HepG2 (cell line): Measurements from ENCODE around the gene TLCD3B. TPM values are rescaled to one million over a fixed set of nuclear protein-coding genes. Genes with fewer than 3 reads are reported as not detected.
A peak's percentile ranks its signal among the peaks of the same experiment; 100 is the strongest.

Experiments used
- ATAD3A ChIP-seq: sonication (generic); formaldehyde crosslinking; IDR thresholded peaks from 2 replicates; pipeline ENCODE4 v1.4.0; 2020; ENCODE audit warnings: missing genetic modification reagents
- CERS6 ChIP-seq: sonication (generic); formaldehyde crosslinking; IDR thresholded peaks from 2 replicates; pipeline ENCODE4 v1.5.0; 2020; ENCODE audit warnings: missing genetic modification reagents
- DNMT1 ChIP-seq: sonication (generic); formaldehyde crosslinking; IDR thresholded peaks from 2 replicates; pipeline ENCODE4 v1.5.1; 2020; ENCODE audit warnings: mild to moderate bottlenecking, missing genetic modification reagents
- DPF2 ChIP-seq: sonication (generic); formaldehyde crosslinking; IDR thresholded peaks from 2 replicates; pipeline ENCODE4 v1.4.0; 2020; ENCODE audit warnings: mild to moderate bottlenecking, low read depth, missing genetic modification reagents, borderline replicate concordance
- HDAC6 ChIP-seq: fragments of 200-600 bp; sonication (generic); IDR thresholded peaks from 2 replicates; pipeline ENCODE4 v1.7.0; 2017; ENCODE audit warnings: mild to moderate bottlenecking, antibody characterized with exemption, low read length, low read depth
- IRF1 ChIP-seq: sonication (generic); formaldehyde crosslinking; IDR thresholded peaks from 2 replicates; pipeline ENCODE4 v1.4.0; 2020; ENCODE audit warnings: low read depth, mild to moderate bottlenecking, missing genetic modification reagents
- KDM5B ChIP-seq: sonication (generic); formaldehyde crosslinking; IDR thresholded peaks from 2 replicates; pipeline ENCODE4 v1.4.0; 2020; ENCODE audit warnings: missing genetic modification reagents, mild to moderate bottlenecking, borderline replicate concordance
- MEF2D ChIP-seq: sonication (generic); formaldehyde crosslinking; IDR thresholded peaks from 2 replicates; pipeline ENCODE4 v1.5.1; 2020; ENCODE audit warnings: mild to moderate bottlenecking, missing genetic modification reagents
- PAF1 ChIP-seq: IDR thresholded peaks from 2 replicates; pipeline ENCODE4 v1.6.1; 2016; ENCODE audit warnings: missing genetic modification reagents, missing compliant biosample characterization
- PCBP1 ChIP-seq: fragments of 200-400 bp; formaldehyde crosslinking; IDR thresholded peaks from 2 replicates; pipeline ENCODE4 v1.6.1; 2017; ENCODE audit warnings: mild to moderate bottlenecking, low read depth, low read length, borderline replicate concordance
- PHF20 ChIP-seq: sonication (generic); formaldehyde crosslinking; IDR thresholded peaks from 2 replicates; pipeline ENCODE4 v1.5.0; 2020; ENCODE audit warnings: mild to moderate bottlenecking, missing genetic modification reagents
- PLRG1 ChIP-seq: fragments of 450-650 bp; conservative IDR thresholded peaks from 2 replicates; pipeline ENCODE4 v1.6.1; 2016
- RARA ChIP-seq: IDR thresholded peaks from 2 replicates; pipeline ENCODE4 v1.6.1; 2016; ENCODE audit warnings: missing genetic modification reagents, missing compliant biosample characterization
- SP5 ChIP-seq: IDR thresholded peaks from 2 replicates; pipeline ENCODE4 v1.6.1; 2016; ENCODE audit warnings: low read depth, borderline replicate concordance
- SUZ12 ChIP-seq: fragments of 150-350 bp; IDR thresholded peaks from 2 replicates; pipeline ENCODE4 v1.6.1; 2014; ENCODE audit warnings: low read depth, low read length
- U2AF2 ChIP-seq: fragments of 200-400 bp; formaldehyde crosslinking; IDR thresholded peaks from 2 replicates; pipeline ENCODE4 v1.6.1; 2017; ENCODE audit warnings: low read depth, mild to moderate bottlenecking, low read length
- ZBTB39 ChIP-seq: sonication (generic); formaldehyde crosslinking; IDR thresholded peaks from 2 replicates; pipeline ENCODE4 v1.5.0; 2020; ENCODE audit warnings: missing genetic modification reagents
- ZBTB44 ChIP-seq: sonication (generic); formaldehyde crosslinking; IDR thresholded peaks from 2 replicates; pipeline ENCODE4 v1.4.0; 2020; ENCODE audit warnings: missing genetic modification reagents
- ZFAT ChIP-seq: sonication (generic); formaldehyde crosslinking; conservative IDR thresholded peaks from 2 replicates; pipeline ENCODE4 v1.8.1; 2023; ENCODE audit warnings: missing genetic modification reagents, inconsistent platforms
- ZNF230 ChIP-seq: sonication (generic); formaldehyde crosslinking; IDR thresholded peaks from 2 replicates; pipeline ENCODE4 v1.4.0; 2020; ENCODE audit warnings: mild to moderate bottlenecking, missing genetic modification reagents
- ZNF362 ChIP-seq: sonication (generic); formaldehyde crosslinking; IDR thresholded peaks from 2 replicates; pipeline ENCODE4 v1.4.0; 2020; ENCODE audit warnings: missing genetic modification reagents, mild to moderate bottlenecking, borderline replicate concordance
- ZNF432 ChIP-seq: sonication (generic); formaldehyde crosslinking; IDR thresholded peaks from 2 replicates; pipeline ENCODE4 v1.5.0; 2020; ENCODE audit warnings: missing genetic modification reagents, mild to moderate bottlenecking, borderline replicate concordance
- ZNF547 ChIP-seq: sonication (generic); formaldehyde crosslinking; IDR thresholded peaks from 2 replicates; pipeline ENCODE4 v1.5.1; 2020; ENCODE audit warnings: mild to moderate bottlenecking, missing genetic modification reagents
- ZNF709 ChIP-seq: sonication (generic); formaldehyde crosslinking; IDR thresholded peaks from 2 replicates; pipeline ENCODE4 v1.5.0; 2020; ENCODE audit warnings: mild to moderate bottlenecking, missing genetic modification reagents
- ZNF720 ChIP-seq: sonication (generic); formaldehyde crosslinking; IDR thresholded peaks from 2 replicates; pipeline ENCODE4 v1.4.0; 2020; ENCODE audit warnings: missing genetic modification reagents
- ZNF879 ChIP-seq: sonication (generic); formaldehyde crosslinking; IDR thresholded peaks from 2 replicates; pipeline ENCODE4 v1.8.1; 2023; ENCODE audit warnings: missing genetic modification reagents
- polyA plus RNA-seq, 8 experiments: library from polyadenylated mRNA; depleted of rRNA in 3 of 8; stranded (reverse) in 7 of 8; unstranded in 1 of 8; fragments of >200 nt; fragmentation: Illumina TruSeq in 4 of 8; extraction: Trizol in 4 of 8; gene quantifications; 2 replicates each; pipeline versions ENCODE4 v1.2.1 to v1.2.3, GENCODE V29; 2011 to 2016; ENCODE audit warnings: low read depth in 4 of 8, missing spikeins in 1 of 8, mixed read lengths in 1 of 8; ENCODE audit not compliant: insufficient read depth in 1 of 8
- total RNA-seq, 5 experiments: library from RNA; depleted of rRNA; stranded (reverse); fragments of >200 nt; fragmentation: Illumina TruSeq; extraction: Trizol; gene quantifications; 2 replicates each; pipeline ENCODE4 v1.2.3, GENCODE V29; 2016; ENCODE audit warnings: low read depth in 1 of 5

The TLCD3B gene
- total and polyA plus RNA-seq, 2 of the 13 experiments (the other 11 are each of a cell fraction or from before 2014, with no cell fraction given), result not detected

- TF ChIP-seq MEF2D (CRISPR knock-in tag) (no peak), RARA (CRISPR knock-in tag) (peak; percentile 50; the same call in 1 of the 2 replicates), ZFAT (CRISPR knock-in tag) (no peak), DPF2 (CRISPR knock-in tag) (no peak), ZBTB39 (no peak), HDAC6 (no peak), ZNF547 (CRISPR knock-in tag) (0 out of 2 replicates have a peak, but pooled peaks have one; percentile 40), CERS6 (CRISPR knock-in tag) (no peak), PCBP1 (no peak), PHF20 (CRISPR knock-in tag) (no peak), ZNF879 (CRISPR knock-in tag) (no peak), PLRG1 (no peak), ZNF362 (no peak), SUZ12 (0 out of 2 replicates have a peak, but pooled peaks have one; percentile 17), ZNF432 (CRISPR knock-in tag) (no peak), IRF1 (no peak), ATAD3A (CRISPR knock-in tag) (no peak), KDM5B (0 out of 2 replicates have a peak, but pooled peaks have one; percentile 49), ZNF709 (CRISPR knock-in tag) (no peak), ZBTB44 (CRISPR knock-in tag) (no peak), SP5 (CRISPR knock-in tag) (no peak), DNMT1 (no peak), U2AF2 (no peak), PAF1 (CRISPR knock-in tag) (no peak), ZNF720 (CRISPR knock-in tag) (peak; percentile 26; the same call in 1 of the 2 replicates), ZNF230 (peak; percentile 67; the same call in 1 of the 2 replicates)
Observed at GRCh38 chr16:30054959-30055553, 24.0 kb upstream of the TLCD3B start (continued).
